ENCODE data around the gene DCXR. TPM values are rescaled to one million over a fixed set of nuclear protein-coding genes. Genes with fewer than 3 reads are reported as not detected.

Gene DCXR
- total and polyA plus RNA-seq, 8 donors = 34.8 to 108 (median 60.0) TPM

- H3K9me3 ChIP-seq = no peaks in the 10 kb centered on the region
- no peak for FAIRE-seq
- peak overlapping the region; percentile 55 to 95 (median 89) for H3K4me3 ChIP-seq
- 7 to 9% methylated on average over 36 of the region's 36 CpGs for WGBS, 2 donors
- peak overlapping the region in 1 of 4 donors; percentile 26 for H3K27ac ChIP-seq
- peak in 1 of 6 donors; percentile 80 for DNase-seq
- no peak for TF ChIP-seq CTCF (IDR thresholded peaks at IDR 0.05)
- no peaks in the 10 kb centered on the region for H3K27me3 ChIP-seq
- peaks cover 0 to 17% (median 0%) of the 10 kb centered on the region in 3 donors for H3K36me3 ChIP-seq
- H3K4me1 ChIP-seq = peaks cover 0 to 16% (median 15%) of the 10 kb centered on the region in 3 donors
- intact Hi-C loops (cut with DNase I) = no loop called here
- ATAC-seq = peak; percentile 14 to 60 (median 51)
These were observed 27.1 kb upstream of the DCXR start for GRCh38 chr17:82064433-82065192.

GRCh38 chr17:82063424-82064415 lies 26.2 kb upstream of the DCXR start:
- intact Hi-C loops (cut with DNase I) = no loop called here
- Histone ChIP-seq H3K9me3 (no peaks in the 10 kb centered on the region), H3K4me1 (peaks cover 0 to 16% (median 15%) of the 10 kb centered on the region in 3 donors), H3K27ac (no peak overlapping the region), H3K36me3 (peaks cover 0 to 18% (median 0%) of the 10 kb centered on the region in 3 donors), H3K4me3 (peak overlapping the region in 2 of 4 donors; percentile 91 to 95), H3K27me3 (no peaks in the 10 kb centered on the region)
- ATAC-seq = no peak
- TF ChIP-seq CTCF (IDR thresholded peaks at IDR 0.05) = no peak
- FAIRE-seq = no peak
- DNase-seq = peak in 2 of 6 donors; percentile 29 to 67
- 65 to 69% methylated on average over 20 of the region's 20 CpGs for WGBS, 2 donors

- TF ChIP-seq CTCF (IDR thresholded peaks at IDR 0.05) = no peak
- ATAC-seq (no peak), DNase-seq (peak in 2 of 6 donors; percentile 27 to 73), FAIRE-seq (no peak)
- 79 to 87% methylated on average over 9 of the region's 9 CpGs for WGBS, 2 donors
- H3K4me3 ChIP-seq = no peak overlapping the region
- no peak overlapping the region for H3K27ac ChIP-seq
- no peaks in the 10 kb centered on the region for H3K27me3 ChIP-seq
- peaks cover 0 to 22% (median 0%) of the 10 kb centered on the region in 3 donors for H3K36me3 ChIP-seq
- intact Hi-C loops (cut with DNase I) = no loop called here
- H3K9me3 ChIP-seq = no peaks in the 10 kb centered on the region
- peaks cover 0 to 16% (median 15%) of the 10 kb centered on the region in 3 donors for H3K4me1 ChIP-seq
These were observed 25.5 kb upstream of the DCXR start for GRCh38 chr17:82062984-82063368.

- DNase-seq (peak in 2 of 6 donors; percentile 33 to 71), FAIRE-seq (no peak), ATAC-seq (no peak)
- no peak for TF ChIP-seq CTCF (IDR thresholded peaks at IDR 0.05)
- Histone ChIP-seq H3K4me1 (peaks cover 0 to 16% (median 15%) of the 10 kb centered on the region in 3 donors), H3K4me3 (no peak overlapping the region), H3K27me3 (no peaks in the 10 kb centered on the region), H3K27ac (no peak overlapping the region), H3K36me3 (peaks cover 0 to 22% (median 1%) of the 10 kb centered on the region in 3 donors), H3K9me3 (no peaks in the 10 kb centered on the region)
- WGBS, 2 donors = 78 to 85% methylated on average over 24 of the region's 24 CpGs
- intact Hi-C loops (cut with DNase I) = no loop called here
These were observed 24.8 kb upstream of the DCXR start for GRCh38 chr17:82062076-82062983.
